Measurements from ENCODE around the gene ANKRD22.

DNA sequence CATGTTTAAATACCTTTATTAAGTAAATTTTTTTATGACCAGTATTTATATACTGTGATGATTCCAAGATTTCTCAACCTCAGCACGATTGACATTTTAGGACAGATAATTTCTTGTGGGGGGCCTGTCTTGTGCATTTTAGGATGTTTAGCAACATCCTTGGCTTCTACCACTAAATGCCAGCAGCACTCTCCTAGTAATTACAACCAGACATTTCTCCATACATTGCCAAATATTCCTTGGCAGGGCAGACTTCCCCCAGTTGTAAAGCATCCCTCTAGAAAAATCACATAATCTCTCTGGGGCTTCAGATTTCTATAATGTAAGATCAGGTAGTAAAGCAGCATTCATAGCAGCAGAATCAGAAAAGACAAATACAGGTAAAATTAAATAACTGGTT, 56.9 kb downstream of the ANKRD22 start:
- TF ChIP-seq CTCF (IDR thresholded peaks at IDR 0.05) (no peak), POLR2A (IDR thresholded peaks at IDR 0.05) (no peak)
